NK-92 (cell line): ENCODE data around the gene CKB.

Experiments used
- DNase-seq: peaks from one replicate; lab custom pipeline; 2025; ENCODE audit not compliant: unreplicated experiment; lab: John Stamatoyannopoulos, UW

CKB gene

DNA sequence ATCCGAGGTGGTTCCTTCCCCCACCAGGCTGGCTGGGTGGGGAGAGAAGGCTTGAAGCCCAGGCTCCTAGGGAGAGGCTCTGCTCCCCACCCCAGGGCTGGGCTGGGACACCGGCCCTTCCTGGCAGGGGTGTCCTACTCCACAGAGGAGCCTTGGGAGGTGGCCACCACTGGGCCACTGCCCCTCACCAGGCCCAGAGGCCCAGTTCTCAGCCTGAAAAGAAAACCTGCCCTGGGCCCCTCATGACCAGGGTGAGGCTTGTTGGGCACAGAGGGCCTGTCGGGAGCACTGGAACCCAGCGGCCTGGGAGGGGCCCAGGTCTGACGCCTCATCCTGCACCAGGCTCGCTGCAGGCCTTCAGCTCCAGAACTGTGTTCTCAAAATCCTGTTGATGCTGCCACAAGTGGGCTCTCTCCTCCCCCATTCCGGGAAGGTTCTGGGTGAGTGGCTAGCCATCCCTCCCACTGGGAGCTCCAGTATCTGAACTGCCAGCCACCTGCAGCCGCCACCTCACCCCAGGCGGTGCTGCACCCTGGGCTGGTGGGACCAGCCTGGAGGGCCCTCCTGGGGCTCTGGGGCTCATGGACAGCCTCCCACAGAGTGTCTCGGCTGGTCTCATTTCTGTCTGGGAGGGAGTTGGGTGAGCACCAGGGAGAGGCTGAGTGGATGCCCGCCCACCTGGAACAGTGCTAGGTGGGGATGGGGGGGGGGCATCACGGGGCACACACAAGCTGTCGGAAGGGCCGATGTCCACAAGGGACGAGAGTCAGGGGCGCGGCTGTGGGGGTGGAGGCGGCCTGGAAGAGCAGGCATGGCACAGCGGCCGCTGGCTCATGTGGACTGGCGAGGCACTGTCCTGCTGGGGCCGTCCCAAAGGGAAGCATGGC, 28.1 kb upstream of the CKB start:
- no peak for DNase-seq

- no peak for DNase-seq
Observed at GRCh38 chr14:103549361-103550311, 27.0 kb upstream of the CKB start.

DNA sequence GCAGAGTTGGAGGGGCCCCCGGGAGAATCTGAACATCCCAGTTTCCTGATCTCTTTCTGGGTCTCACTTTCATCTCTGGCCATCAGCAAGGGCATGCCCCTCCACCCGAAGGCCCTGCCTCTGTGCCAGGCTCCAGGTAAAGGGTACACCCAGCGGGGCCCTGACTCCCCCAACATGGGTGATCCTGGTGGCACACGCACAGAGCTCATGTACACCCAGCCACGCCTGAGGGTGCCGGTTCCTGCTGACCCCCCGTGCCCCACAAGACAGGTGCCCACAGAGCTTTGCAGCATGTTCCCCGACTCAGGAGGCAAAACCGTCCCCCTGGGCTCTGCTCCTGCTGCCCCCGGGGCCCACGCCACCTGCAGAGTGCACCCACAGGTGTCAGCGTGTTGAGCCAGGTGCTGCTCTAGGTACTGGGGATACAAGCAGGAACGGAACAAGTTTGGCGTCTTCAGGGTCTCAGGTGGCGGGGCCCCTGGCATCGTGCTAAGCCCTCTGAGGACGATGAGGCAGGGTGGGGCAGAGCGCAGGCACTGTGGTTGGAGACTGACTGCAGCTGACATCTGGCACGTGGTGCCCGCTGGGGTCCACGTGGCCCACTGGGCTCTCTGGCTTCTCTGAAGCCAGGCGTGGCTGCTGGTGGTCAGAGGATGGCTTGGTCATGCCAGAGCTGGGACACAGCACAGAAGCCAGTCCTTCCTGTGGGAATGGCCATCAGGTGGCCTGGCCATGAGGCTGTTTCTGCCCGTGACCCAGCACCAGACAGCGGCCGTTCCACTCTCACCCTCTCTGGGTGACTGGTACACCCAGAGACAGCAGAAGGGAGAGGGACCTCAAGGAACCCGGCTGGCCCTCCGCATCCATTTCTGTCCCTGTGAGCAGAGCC, 26.1 kb upstream of the CKB start:
- DNase-seq, result no peak

DNA sequence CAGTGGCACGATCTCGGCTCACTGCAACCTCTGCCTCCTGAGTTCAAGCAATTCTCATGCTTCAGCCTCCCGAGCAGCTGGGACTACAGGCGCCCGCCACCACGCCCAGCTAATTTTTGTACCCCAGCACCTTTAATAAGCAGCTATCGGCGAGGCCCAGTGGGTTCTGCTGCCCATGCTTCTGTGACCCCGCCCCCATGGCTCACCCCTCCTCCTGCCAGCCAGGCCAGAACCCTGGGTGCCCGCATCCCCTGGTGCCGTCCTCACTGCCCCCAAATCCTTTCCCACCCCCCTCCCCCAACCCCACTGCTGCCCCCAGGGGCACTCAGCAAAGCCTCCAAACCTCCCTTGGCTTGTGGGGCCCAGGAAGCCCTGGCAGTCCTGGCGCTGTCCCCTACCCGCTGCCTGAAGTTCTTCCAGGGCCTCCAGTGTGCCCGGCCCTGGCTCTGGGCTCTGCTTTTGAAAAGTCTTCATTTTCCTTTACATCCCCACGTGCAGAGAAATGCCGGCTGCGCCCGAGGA, 25.4 kb upstream of the CKB start:
- DNase-seq, result no peak

DNA sequence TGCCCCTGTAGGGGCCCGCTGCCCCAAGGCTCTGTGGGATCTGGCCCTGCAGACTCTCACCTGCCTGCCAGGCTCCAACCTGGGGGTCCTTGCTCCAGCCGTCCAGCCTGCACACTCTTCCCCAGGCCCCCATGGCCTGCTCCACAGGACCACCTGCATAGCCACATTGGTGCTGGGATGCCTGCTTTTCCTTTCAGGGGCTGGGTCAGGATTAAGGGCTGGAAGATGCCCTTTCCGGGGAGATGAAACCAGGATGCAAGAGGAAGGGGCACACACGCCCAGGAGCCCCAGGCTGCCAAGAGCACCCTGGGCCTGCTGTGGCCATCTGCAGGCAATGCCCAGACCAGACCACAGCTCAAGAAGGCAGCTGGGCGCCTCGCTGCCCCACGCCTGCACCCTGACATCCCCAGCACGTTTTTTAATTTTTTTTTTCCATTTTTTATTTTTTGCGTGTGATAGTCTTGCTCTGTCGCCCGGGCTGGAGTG, 24.9 kb upstream of the CKB start:
- no peak for DNase-seq

GRCh38 chr14:103546652-103547454, 24.2 kb upstream of the CKB start:
- DNase-seq, result no peak

DNA sequence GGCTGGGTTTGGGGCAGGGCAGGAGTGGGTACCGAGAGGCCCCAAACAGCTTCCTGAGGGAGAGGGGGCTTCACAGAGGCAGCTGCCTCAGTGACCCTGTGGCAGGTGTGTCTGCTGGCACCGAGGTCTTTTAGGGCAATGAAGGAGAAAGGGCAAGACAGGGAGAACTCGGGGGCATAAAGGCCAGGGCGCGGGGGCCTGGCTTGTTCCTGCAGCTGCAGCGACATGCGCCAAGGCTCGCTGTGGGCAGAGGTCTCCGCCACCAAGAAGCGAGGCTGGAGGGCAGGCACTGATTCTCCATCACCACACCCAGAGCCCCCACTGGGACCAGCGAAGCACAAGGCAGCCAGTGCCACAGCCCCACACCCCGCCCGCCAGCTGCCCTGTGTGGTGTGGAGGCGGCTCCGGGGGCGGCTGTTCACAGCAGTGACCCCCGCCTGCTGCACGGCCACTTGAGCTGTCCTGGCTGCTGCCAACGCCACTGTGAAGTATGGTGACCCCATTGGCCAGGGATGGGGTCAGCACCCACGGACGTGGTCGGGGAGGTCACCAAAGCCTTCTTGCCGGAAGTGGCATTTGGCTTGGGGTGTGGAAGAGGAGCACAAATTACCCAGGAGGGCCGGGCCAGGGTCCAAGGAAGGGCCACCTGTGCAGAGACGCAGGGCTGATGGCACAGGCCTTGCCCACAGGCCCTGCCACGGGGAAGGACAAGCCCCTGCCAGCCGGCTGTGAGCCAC, 23.5 kb upstream of the CKB start:
- no peak for DNase-seq

DNA sequence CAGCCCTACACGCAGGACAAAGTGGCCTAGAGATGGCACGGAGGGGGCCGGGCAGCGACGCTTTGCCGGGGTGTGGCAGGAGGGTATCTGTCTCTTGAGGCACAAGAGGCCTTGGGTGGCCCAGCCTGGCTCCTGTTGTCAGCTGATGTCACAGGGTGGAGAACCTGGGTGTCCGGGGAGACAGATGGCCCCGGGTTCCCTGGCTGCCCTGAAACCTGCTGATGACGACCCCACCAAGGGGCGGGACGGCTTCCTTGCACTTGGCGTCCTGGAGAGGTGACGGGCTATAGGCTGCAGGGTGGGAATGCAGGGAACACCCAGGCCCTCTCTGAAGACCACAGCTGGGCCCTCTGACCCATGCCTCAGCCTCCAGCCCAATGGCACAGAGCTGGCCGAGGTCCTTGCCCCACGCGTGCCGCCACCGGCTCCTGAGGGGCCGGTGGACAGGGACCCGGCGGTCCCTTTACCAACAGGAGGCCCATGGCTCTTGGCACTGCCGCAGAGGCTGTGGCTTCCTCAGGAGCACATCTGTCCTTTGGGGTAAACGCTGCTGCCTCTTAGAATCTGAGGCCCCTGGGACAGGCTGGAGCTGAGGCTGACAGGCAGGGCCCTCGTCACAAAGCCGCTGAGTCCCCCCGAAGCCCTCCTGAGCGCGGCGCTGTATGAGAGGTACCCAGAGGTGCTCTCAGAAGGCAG, 22.7 kb upstream of the CKB start:
- no peak for DNase-seq

GRCh38 chr14:103544388-103545218, 22.0 kb upstream of the CKB start:
- DNase-seq, result no peak

DNA sequence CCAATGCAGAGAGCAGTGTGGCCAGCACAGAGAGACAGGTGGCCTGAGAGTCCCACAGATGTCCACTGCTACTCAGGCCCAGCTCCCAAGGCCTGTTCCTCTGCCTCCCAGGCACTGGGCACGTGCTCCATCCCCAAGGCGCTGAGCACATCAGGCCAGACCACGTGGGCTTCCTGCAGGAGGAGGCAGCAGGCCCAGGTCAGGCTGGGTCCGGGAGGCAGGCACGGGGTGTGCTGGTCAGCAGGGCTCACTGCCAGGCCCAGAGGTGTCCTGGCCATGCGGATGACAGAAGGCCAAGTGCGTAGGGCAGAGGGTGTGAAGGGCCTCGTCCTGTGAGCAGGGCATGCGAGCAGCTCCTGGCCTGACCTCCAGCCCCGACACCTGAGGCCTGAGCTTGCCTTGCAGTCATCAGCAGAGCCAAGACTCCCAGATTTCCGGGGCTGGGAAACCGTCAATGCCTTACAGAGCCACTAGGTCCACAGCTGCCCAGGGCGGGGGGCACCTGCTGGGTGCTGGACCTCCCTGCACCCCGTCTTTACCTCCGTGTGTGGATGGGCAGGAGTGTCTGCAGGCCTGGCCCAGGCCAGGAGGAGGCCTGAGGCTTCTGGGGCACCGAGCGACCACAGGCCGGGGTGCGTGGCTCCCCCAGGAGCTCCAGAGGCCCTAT, 21.2 kb upstream of the CKB start:
- DNase-seq, result no peak

GRCh38 chr14:103543140-103543539, 20.5 kb upstream of the CKB start:
- no peak for DNase-seq

DNA sequence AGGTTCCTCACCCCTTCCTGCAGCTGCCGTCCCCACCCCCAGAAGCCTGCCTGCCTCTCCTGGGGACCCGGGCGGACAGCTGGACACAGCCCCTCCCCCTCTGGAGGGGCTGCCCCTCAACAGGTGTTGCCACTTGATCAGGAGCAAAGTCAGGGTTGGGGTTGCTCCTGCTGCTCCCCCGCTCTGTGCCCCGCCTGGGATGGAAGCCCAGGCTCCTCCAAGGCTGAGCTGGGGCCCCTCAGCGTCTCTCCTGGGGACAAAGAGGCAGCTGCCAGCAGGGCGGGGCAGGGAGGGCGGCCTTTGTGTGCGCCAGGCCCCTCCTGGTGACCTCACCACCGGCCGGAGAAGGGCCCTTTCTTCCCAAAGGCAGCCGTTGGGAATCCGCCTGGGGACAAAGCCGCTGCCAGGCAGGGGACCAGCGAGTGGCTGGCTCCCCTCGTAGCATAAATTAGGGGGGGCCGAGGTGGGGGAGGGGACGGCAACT, 20.0 kb upstream of the CKB start:
- no peak for DNase-seq

GRCh38 chr14:103541709-103542604, 19.3 kb upstream of the CKB start:
- no peak for DNase-seq

- DNase-seq, result no peak
Observed at GRCh38 chr14:103540821-103541708, 18.4 kb upstream of the CKB start.
